GM18499 (cell line): ENCODE measurements around the gene MORF4L1.
"Not testable (repeated sequence)": the region's sequence is repeated elsewhere in the genome, so short reads cannot be mapped to it uniquely, and the experiment has no call there.

Source experiments
- ATAC-seq: cut with Tn5 transposase; IDR thresholded peaks from one replicate; pipeline ENCODE4 v1.9.1; 2021; ENCODE audit warnings: moderate number of reproducible peaks; ENCODE audit not compliant: insufficient read depth, unreplicated experiment

Gene MORF4L1

GRCh38 chr15:78854833-78855372, 17.8 kb upstream of the MORF4L1 start:
- no peak for ATAC-seq

- ATAC-seq, result no peak
Observed at GRCh38 chr15:78855746-78856145, 16.9 kb upstream of the MORF4L1 start.

GRCh38 chr15:78859971-78860719, 12.5 kb upstream of the MORF4L1 start:
- ATAC-seq, result peak; percentile 49

DNA sequence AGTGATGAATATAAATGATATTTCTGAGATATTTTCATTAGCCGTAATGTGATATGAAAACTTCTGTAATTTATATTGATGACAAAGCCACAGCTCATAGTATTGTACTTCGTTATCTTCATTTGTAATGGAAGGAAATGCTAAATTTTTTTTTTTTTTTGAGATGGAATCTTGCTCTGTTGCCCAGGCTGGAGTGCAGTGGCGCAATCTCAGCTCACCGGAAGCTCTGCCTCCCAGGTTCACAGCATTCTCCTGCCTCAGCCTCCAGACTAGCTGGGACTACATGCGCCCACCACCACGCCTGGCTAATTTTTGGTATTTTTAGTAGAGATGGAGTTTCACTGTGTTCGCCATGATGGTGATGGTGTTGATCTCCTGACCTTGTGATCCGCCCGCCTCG, 7.1 kb upstream of the MORF4L1 start:
- not testable (repeated sequence) for ATAC-seq

DNA sequence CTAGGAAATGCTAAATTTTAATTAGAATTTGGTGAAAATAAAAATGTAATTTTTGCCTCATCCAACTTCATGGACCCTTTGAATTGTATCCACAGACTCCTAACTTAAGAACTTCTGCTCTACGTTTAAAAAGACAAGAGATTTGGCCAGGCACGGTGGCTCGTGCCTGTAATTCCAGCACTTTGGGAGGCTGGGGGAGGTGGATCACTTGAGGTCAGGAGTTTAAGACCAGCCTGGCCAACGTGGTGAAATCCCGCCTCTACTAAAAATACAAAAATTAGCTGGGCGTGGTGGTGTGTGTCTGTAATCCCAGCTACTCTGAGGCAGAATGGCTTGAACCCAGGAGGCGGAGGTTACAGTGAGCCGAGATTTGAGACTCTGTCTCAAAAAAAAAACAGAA, 6.7 kb upstream of the MORF4L1 start:
- ATAC-seq, result not testable (repeated sequence)

GRCh38 chr15:78866803-78867202, 5.9 kb upstream of the MORF4L1 start:
- ATAC-seq, result no peak

GRCh38 chr15:78868366-78868765, 4.3 kb upstream of the MORF4L1 start:
- ATAC-seq, result no peak

GRCh38 chr15:78871483-78872127, 1.1 kb upstream of the MORF4L1 start:
- not testable (repeated sequence) for ATAC-seq

DNA sequence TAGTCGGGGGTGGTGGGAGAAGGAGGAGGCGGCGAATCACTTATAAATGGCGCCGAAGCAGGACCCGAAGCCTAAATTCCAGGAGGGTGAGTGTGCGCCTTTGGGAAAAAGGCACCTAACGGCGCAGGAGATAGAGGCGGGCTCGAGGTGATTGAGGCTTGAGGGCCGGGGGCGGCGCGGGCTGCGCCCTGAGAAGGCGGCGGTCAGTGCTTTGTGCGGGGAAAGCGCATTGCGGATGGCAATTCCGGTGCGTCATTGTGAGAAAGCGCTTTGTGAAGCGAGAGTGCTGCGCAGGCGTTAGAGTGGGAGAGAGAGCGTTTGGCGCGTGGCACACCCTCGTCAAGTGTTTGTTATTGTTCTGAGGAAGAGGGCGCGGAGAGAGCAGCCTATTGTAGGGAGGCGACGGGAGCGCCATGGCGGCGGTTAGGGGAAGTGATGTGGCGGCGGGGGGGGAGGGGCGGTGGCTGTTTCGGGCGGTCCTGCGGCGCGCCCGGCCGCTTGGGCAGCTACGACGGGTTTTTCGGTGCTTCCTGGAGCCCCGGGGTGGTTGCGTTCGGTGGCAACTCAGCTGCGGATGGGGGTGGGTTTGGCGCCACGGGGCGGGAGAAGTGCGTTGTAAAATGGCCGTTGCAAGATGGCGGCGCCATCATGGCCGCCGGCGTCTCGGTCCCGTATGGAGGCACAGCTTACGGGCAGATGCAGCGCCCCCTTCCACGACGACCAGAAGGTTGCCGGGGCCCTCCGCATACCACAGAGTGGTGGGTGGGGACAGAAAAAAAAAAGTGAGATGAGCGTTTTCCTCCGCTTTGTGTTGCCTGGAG, 492 bp downstream of the MORF4L1 start:
- no peak for ATAC-seq

DNA sequence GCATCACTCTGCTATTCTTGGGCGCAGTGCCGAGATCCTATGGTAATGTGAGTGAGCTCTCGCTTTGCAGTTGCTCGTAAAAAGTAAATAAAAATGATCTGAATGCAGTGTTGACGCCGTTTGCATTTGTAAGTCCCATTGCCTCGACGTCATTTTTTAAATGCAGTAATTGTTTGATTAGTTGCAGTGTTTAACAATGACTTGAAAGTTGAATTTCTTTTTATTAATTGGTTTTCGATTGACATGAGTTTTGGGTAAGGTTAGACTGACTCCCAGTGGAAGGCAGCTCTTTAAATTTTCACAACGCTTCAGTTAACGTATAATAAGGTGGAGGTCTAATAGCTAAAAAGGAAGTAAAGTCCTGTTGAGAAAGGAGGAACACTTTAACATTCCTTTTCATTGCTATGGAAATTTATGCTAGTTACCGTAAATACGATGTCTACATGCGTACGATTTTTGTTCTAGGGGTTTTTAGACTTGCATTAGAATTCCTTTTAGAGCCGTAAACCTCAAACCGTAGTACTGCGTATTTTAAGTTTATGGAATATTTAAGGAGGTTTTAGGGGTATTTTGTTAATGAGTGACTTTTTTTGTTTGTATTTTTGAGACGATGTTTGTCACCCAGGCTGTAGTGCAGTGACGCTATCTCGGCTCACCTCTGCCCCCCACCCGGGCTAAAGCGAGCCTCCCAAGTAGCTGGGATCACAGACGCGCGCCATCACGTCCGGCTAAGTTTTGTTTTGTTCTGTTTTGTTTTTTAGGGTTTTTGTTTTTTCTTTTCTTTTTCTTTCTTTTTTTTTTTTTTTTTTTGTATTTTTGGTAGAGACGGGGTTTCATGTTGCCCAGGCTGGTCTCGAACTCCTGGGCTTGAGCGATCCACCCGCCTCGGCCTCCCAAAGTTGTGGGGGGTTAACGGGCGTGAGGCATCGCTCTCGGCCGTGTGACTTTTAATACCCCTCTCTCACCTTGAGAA, 1.4 kb downstream of the MORF4L1 start:
- ATAC-seq, result no peak

DNA sequence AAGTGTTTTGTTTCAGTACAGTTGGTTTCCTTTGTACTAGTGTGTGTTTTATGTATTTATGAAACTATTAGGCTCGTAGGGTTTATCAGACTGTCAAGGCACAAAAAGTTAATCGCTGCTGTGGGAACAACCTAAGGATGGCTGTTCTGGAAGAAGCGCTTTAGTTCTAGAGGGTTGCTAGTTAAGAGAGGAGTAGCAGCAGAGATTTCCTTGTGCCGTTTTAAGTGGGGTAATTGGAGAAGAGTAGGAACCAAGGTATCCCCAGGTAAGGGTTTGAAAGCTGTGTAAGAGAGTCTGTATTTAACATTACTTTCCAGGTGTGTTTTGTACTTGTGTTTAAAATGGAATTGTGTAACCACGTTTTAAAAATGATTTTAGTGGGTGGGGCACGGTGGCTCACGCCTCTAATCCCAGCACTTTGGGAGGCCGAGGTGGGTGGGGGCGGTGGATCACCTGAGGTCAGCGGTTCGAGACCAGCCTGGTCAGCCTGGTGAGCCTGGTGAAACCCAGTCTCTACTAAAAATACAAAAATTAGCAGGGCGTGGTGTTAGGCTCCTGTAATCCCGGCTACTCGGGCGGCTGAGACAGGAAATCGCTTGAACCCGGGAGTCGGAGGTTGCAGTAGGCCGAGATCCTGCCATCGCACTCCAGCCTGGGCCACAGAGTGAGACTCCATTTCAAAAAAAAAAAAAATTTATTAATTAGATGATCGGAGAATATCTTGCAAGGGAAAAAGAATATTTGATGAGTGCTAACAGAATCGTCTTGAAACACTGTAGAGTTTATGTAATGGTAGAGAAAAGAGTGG, 2.6 kb downstream of the MORF4L1 start:
- no peak for ATAC-seq

GRCh38 chr15:78876954-78877353, 4.3 kb downstream of the MORF4L1 start:
- not testable (repeated sequence) for ATAC-seq

DNA sequence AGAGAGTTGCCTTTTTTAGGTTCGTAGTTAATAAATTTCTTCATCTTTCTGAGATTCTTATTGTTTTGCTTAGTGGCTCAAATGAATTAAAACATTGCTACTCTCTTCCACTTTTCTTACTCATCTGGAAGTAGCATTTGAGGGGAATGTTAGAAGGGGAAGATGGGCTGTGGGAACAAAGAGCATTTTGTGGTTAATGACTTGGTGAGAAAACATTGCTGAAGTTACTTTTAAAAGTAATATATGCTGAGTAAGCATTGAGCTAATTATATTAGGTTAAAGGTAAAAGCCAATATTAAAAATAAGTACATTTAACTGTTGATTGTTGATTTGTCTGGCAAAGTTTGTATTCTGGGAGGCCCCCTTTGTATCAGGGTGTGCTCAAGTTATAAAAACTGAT, 5.7 kb downstream of the MORF4L1 start:
- no peak for ATAC-seq

DNA sequence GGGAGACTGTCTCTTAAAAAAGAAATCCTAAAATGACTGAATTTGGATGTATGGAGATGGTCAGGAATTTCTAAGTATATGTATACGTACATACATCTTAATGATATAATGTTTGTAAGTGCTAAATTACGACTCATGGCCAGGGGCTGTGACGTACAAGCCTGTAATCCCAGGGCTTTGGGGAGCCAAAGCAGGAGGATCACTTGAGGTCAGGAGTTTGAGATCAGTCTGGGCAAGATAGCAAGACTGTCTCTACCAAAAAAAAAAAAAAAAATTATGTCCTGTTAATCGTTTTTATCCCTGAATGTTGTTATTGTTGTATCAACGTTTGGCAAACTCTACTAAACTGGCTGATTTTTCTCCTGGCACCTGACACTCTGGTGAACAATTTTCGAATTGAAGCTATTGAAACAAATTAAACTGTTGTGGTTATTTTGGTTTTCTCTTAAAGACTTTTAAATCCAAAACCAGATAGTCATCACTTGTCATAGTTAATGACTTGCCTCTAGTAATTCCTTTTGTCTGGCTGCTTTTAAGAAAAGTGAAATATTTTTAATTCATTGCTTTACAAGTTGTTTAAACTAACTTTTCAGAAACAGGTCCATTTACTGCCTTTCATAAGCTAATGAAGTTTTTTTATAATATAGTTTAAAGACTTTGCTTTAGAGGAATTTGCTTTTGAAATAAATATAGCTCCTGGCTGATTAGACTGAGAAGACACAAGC, 7.0 kb downstream of the MORF4L1 start:
- no peak for ATAC-seq

- no peak for ATAC-seq
Observed at GRCh38 chr15:78880242-78880533, 7.5 kb downstream of the MORF4L1 start.

GRCh38 chr15:78880813-78881212, 8.1 kb downstream of the MORF4L1 start:
- no peak for ATAC-seq

DNA sequence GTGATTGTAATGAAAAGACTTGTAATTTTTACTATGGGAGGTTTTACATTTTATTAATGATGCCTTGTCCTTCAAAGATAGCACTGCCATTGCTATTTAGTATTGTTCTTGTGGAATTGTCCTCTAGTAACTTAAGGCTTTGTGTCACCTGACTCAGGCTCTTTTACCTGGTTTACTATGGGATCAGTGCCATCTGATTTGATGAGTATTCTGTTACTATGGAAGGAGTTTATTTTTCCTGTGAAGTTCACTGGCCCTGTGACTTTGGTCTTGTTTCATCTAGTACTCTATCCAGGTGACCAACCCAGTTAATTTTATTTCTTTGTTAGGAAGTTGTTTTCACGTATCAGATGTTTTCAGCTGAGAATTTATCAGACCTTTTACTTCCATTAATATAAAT, 9.0 kb downstream of the MORF4L1 start:
- ATAC-seq, result no peak

DNA sequence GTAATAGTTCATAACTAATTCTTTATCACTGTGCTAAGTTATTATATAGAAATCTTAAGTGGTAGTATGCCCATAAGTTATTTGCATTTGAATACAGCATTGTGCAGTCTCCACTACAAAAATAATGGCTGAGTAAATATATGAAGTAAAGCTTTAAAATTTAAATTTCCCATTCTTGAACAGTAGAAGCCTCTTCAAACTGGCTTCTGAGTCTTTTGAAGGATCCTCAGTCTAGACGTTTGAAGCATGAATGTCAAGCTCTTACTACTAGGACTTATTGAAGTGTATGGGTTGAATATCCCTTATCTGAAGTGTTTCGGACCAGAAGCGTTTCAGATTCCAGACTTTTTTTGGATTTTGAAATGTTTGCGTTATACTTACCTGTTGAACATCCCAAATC, 16.3 kb downstream of the MORF4L1 start:
- no peak for ATAC-seq

DNA sequence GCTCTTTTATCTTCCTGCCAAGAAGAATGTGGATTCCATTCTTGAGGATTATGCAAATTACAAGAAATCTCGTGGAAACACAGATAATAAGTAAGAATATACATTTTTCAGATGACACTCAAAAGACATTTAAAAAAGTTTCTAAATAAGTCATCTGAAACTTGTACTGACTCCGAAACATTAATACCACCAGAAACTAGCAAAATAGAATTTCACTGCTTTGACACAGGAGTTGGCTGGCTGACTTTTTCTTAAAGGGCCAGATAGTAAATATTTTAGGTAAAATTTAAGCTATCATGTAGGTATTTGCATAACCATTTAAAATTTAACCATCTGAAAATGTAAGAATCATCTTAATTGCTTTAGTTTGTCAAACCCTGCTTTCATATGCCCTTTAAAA, 20.8 kb downstream of the MORF4L1 start:
- no peak for ATAC-seq
